ENCODE measurements around the gene OR6K2. TPM values are rescaled to one million over a fixed set of nuclear protein-coding genes. Genes with fewer than 3 reads are reported as not detected.

Gene OR6K2
- polyA plus RNA-seq, 1 experiment, result not detected

- POLR2A ChIA-PET, result no interaction called here
- no peak for TF ChIP-seq CTCF (IDR thresholded peaks at IDR 0.05; ENCODE audit: insufficient read depth, low read depth, low read length)
- DNase-seq (ENCODE audit: low read depth), result no peak
- H3K27me3 ChIP-seq (ENCODE audit: control insufficient read depth, insufficient read depth, low read length), result no peaks in the 10 kb centered on the region
- no peak overlapping the region for H3K4me3 ChIP-seq (ENCODE audit: low read depth, low read length)
- CTCF ChIA-PET, result no interaction called here
- H3K36me3 ChIP-seq (ENCODE audit: control insufficient read depth, insufficient read depth, low read length), result no peaks in the 10 kb centered on the region
These were observed 28.2 kb upstream of the OR6K2 start for GRCh38 chr1:158728510-158729225.

DNA sequence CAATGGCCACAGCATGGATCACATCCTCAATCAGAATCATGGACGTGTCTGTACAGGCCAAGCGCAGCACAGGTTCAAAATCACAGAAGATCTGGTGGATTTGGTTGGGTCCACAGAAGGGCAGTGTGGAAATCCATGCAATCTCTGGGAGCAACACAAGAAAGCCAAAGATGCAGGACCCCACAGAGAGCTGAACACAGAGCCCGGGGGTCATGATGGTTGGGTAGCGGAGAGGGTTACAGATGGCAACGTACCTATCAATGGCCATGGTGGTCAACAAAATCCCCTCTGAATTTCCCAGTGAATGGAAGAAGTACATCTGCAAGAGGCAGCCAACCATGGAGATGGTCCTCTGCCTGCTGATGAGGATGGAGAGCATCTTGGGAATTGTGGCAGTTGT lies 24.0 kb upstream of the OR6K2 start:
- H3K36me3 ChIP-seq (ENCODE audit: control insufficient read depth, insufficient read depth, low read length), result no peaks in the 10 kb centered on the region
- H3K27me3 ChIP-seq (ENCODE audit: control insufficient read depth, insufficient read depth, low read length), result no peaks in the 10 kb centered on the region
- POLR2A ChIA-PET, result no interaction called here
- no peak overlapping the region for H3K4me3 ChIP-seq (ENCODE audit: low read depth, low read length)
- no peak for DNase-seq (ENCODE audit: low read depth)
- TF ChIP-seq CTCF (IDR thresholded peaks at IDR 0.05; ENCODE audit: insufficient read depth, low read depth, low read length), result no peak
- CTCF ChIA-PET, result no interaction called here

- DNase-seq (ENCODE audit: low read depth), result no peak
- H3K36me3 ChIP-seq (ENCODE audit: control insufficient read depth, insufficient read depth, low read length), result no peaks in the 10 kb centered on the region
- no peaks in the 10 kb centered on the region for H3K27me3 ChIP-seq (ENCODE audit: control insufficient read depth, insufficient read depth, low read length)
- no peak for TF ChIP-seq CTCF (IDR thresholded peaks at IDR 0.05; ENCODE audit: insufficient read depth, low read depth, low read length)
- ChIA-PET POLR2A (no interaction called here), CTCF (no interaction called here)
- H3K4me3 ChIP-seq (ENCODE audit: low read depth, low read length), result no peak within 1 kb of the TSS
These were observed 20.2 kb upstream of the OR6K2 start, which contains the start of gene OR6K3 for GRCh38 chr1:158720620-158721019. Gene OR6K3, minus strand, starts transcription at chr1:158720720. Its CDS starts 2,605 bp downstream, at chr1:158718115.

- no peak for TF ChIP-seq CTCF (IDR thresholded peaks at IDR 0.05; ENCODE audit: insufficient read depth, low read depth, low read length)
- CTCF ChIA-PET, result no interaction called here
These were observed 19.2 kb upstream of the OR6K2 start for GRCh38 chr1:158719664-158720063.

DNA sequence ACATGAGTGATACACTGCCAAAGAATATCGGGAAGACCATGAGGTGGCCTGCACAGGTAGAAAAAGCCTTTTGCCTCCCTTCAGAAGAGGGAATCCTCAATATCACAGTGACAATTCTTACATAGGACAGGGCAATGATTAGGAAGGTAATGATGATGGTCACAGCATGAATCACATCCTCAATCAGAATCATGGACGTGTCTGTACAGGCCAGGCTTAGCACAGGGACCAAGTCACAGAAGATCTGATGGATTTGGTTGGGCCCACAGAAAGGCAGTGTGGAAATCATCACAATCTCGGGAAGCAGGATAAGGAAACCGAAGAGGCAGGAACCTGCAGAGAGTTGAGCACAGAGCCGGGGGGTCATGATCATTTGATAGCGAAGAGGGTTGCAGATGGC lies 16.9 kb upstream of the OR6K2 start:
- Histone ChIP-seq H3K36me3 (ENCODE audit: control insufficient read depth, insufficient read depth, low read length) (no peaks in the 10 kb centered on the region), H3K27me3 (ENCODE audit: control insufficient read depth, insufficient read depth, low read length) (no peaks in the 10 kb centered on the region), H3K4me3 (ENCODE audit: low read depth, low read length) (no peak overlapping the region)
- POLR2A ChIA-PET, result no interaction called here
- CTCF ChIA-PET, result no interaction called here
- DNase-seq (ENCODE audit: low read depth), result no peak
- no peak for TF ChIP-seq CTCF (IDR thresholded peaks at IDR 0.05; ENCODE audit: insufficient read depth, low read depth, low read length)

More at GRCh38 chr1:158719664-158720063, 19.2 kb upstream of the OR6K2 start:
- no peak for DNase-seq (ENCODE audit: low read depth)
- Histone ChIP-seq H3K27me3 (ENCODE audit: control insufficient read depth, insufficient read depth, low read length) (no peaks in the 10 kb centered on the region), H3K36me3 (ENCODE audit: control insufficient read depth, insufficient read depth, low read length) (no peaks in the 10 kb centered on the region), H3K4me3 (ENCODE audit: low read depth, low read length) (no peak overlapping the region)
- POLR2A ChIA-PET, result no interaction called here
